A673 (cell line): ENCODE results near the gene RHPN2. TPM values are rescaled to one million over a fixed set of nuclear protein-coding genes. Genes with fewer than 3 reads are reported as not detected.
"Not testable (repeated sequence)": the region's sequence is repeated elsewhere in the genome, so short reads cannot be mapped to it uniquely, and the experiment has no call there.

Experiments
- BruUV-seq: library from RNA; stranded (reverse); fragments of 400-500 nt; replicated peaks from 2 replicates; lab custom pipeline; 2021; lab: Mats Ljungman, UMichigan
- CTCF ChIA-PET: fragments of 300-600 bp; sonication (Branson Sonifier 250); formaldehyde crosslinking; loops from one replicate; lab custom pipeline; 2022; ENCODE audit warnings: antibody characterized with exemption; lab: Charles Lee
- POLR2A ChIA-PET: fragments of 300-600 bp; sonication (Branson Sonifier 250); formaldehyde crosslinking; loops from one replicate; lab custom pipeline; 2022; ENCODE audit warnings: antibody characterized with exemption; ENCODE audit not compliant: low non-redundant PET; lab: Charles Lee
- DNase-seq: peaks from one replicate; pipeline ENCODE4 v3.0.0-alpha.2; 2015; ENCODE audit warnings: low spot score
- H3K27ac ChIP-seq: fragments of 200-600 bp; sonication (generic); 2 replicates; pipeline ENCODE4 v1.5.1; 2016; ENCODE audit warnings: mixed run types, low read depth, mild to moderate bottlenecking, mixed read lengths, antibody characterized with exemption, low read length; ENCODE audit not compliant: poor library complexity, severe bottlenecking
- H3K27me3 ChIP-seq: fragments of 200-600 bp; sonication (generic); replicated peaks from 2 replicates; pipeline ENCODE4 v1.6.1; 2017; ENCODE audit warnings: mixed run types, low read depth, mild to moderate bottlenecking, mixed read lengths, antibody characterized with exemption, low read length; ENCODE audit not compliant: insufficient read depth, poor library complexity
- H3K36me3 ChIP-seq: fragments of 200-600 bp; sonication (generic); 2 replicates; pipeline ENCODE4 v1.6.1; 2016; ENCODE audit warnings: mixed run types, mild to moderate bottlenecking, mixed read lengths, antibody characterized with exemption, low read length; ENCODE audit not compliant: insufficient read depth, poor library complexity, severe bottlenecking
- H3K4me1 ChIP-seq: fragments of 200-600 bp; sonication (generic); 2 replicates; pipeline ENCODE4 v1.6.1; 2017; ENCODE audit warnings: mixed run types, mild to moderate bottlenecking, mixed read lengths, antibody characterized with exemption, low read length; ENCODE audit not compliant: insufficient read depth, poor library complexity, severe bottlenecking
- H3K4me3 ChIP-seq: fragments of 200-600 bp; sonication (generic); 2 replicates; pipeline ENCODE4 v1.5.1; 2016; ENCODE audit warnings: low read depth, mixed run types, mild to moderate bottlenecking, mixed read lengths, low read length; ENCODE audit not compliant: poor library complexity, severe bottlenecking
- H3K9me3 ChIP-seq: fragments of 200-600 bp; sonication (generic); 2 replicates; pipeline ENCODE4 v1.6.1; 2016; ENCODE audit warnings: mixed run types, low read depth, mild to moderate bottlenecking, mixed read lengths, antibody characterized with exemption, low read length; ENCODE audit not compliant: poor library complexity, severe bottlenecking
- CTCF ChIP-seq: fragments of 300-800, 200-600 bp; sonication (generic); conservative IDR thresholded peaks from 2 replicates; pipeline ENCODE4 v1.5.1; 2017; ENCODE audit warnings: low read depth, mild to moderate bottlenecking, antibody characterized with exemption, low read length, moderate library complexity, mixed read lengths
- EZH2 ChIP-seq: fragments of 200-600 bp; sonication (generic); IDR thresholded peaks from 2 replicates; pipeline ENCODE4 v1.6.1; 2017; ENCODE audit warnings: borderline replicate concordance, low read depth, mild to moderate bottlenecking, mixed read lengths, antibody characterized with exemption, low read length; ENCODE audit not compliant: poor library complexity, severe bottlenecking
- intact Hi-C: fragments of 100-400 bp; cut with micrococcal nuclease; formaldehyde crosslinking; loops from one replicate; pipeline ENCODE4 v1.10.0; 2022; ENCODE audit not compliant: unreplicated experiment
- total RNA-seq: library from RNA; stranded (reverse); gene quantifications from 2 replicates; pipeline ENCODE4 v1.2.3, GENCODE V29; 2021

Gene RHPN2
- total RNA-seq, 1 experiment from 2014 or later = 10.5 TPM

- H3K36me3 ChIP-seq, H3K27ac ChIP-seq, H3K27me3 ChIP-seq, H3K4me3 ChIP-seq, POLR2A ChIA-PET, H3K4me1 ChIP-seq, H3K9me3 ChIP-seq, BruUV-seq, DNase-seq, intact Hi-C loops: not testable (repeated sequence)
- CTCF ChIA-PET = interaction anchor here (0.5 kb wide), 1 partner anchor 89 kb away, joined by 4 read pairs; no protein-coding TSS in a partner anchor
Observed at GRCh38 chr19:33002126-33002865, 62.4 kb downstream of the RHPN2 start.

GRCh38 chr19:33000910-33001309, 63.8 kb downstream of the RHPN2 start:
- Histone ChIP-seq H3K27me3 (no peaks in the 10 kb centered on the region), H3K36me3 (peaks cover 3% of the 10 kb centered on the region), H3K9me3 (no peaks in the 10 kb centered on the region), H3K4me1 (no peaks in the 10 kb centered on the region), H3K27ac (no peak overlapping the region), H3K4me3 (no peak overlapping the region)
- ChIA-PET POLR2A (no interaction called here), CTCF (no interaction called here)
- intact Hi-C loops = no loop called here
- no TSS peak for BruUV-seq
- TF ChIP-seq CTCF (no peak), EZH2 (no peak)
- no peak for DNase-seq

- Histone ChIP-seq H3K27ac (no peak overlapping the region), H3K9me3 (no peaks in the 10 kb centered on the region), H3K36me3 (peaks cover 3% of the 10 kb centered on the region), H3K27me3 (no peaks in the 10 kb centered on the region), H3K4me3 (no peak overlapping the region), H3K4me1 (no peaks in the 10 kb centered on the region)
- intact Hi-C loops = no loop called here
- ChIA-PET POLR2A (no interaction called here), CTCF (no interaction called here)
- no TSS peak for BruUV-seq
- no peak for TF ChIP-seq EZH2
- TF ChIP-seq CTCF = no peak
- DNase-seq = no peak
Observed at GRCh38 chr19:33000510-33000909, 64.2 kb downstream of the RHPN2 start.

GRCh38 chr19:32998722-32999121, 66.0 kb downstream of the RHPN2 start:
- intact Hi-C loops = no loop called here
- H3K27ac ChIP-seq = no peak overlapping the region
- no peak for DNase-seq
- CTCF ChIA-PET = no interaction called here
- no peaks in the 10 kb centered on the region for H3K27me3 ChIP-seq
- no peak overlapping the region for H3K4me3 ChIP-seq
- TF ChIP-seq EZH2 (no peak), CTCF (no peak)
- H3K9me3 ChIP-seq = no peaks in the 10 kb centered on the region
- no TSS peak for BruUV-seq
- H3K4me1 ChIP-seq = no peaks in the 10 kb centered on the region
- POLR2A ChIA-PET = no interaction called here
- H3K36me3 ChIP-seq = peaks cover 3% of the 10 kb centered on the region
